Spleen (tissue), 11 donors: ENCODE data around the gene CXCL16. TPM values are rescaled to one million over a fixed set of nuclear protein-coding genes. Genes with fewer than 3 reads are reported as not detected.

ENCODE experiments used
- DNase-seq: peaks from one replicate; pipeline ENCODE4 v3.0.0-alpha.2; 2020
- H3K27ac ChIP-seq, 8 donors: fragments of 200-600 bp; sonication (generic) in 7 of 8; 1 replicate in 4 of 8; 2 replicates in 4 of 8; pipeline versions ENCODE4 v1.5.0 to v1.8.0; 2016 to 2021; ENCODE audit warnings: inconsistent platforms in 4 of 8, mild to moderate bottlenecking in 4 of 8, moderate library complexity in 1 of 8
- H3K27me3 ChIP-seq, 7 donors: fragments of 200-600 bp; sonication (generic) in 6 of 7; replicated peaks in 1 of 7; 1 replicate in 4 of 7; 2 replicates in 3 of 7; pipeline versions ENCODE4 v1.5.0 to v1.8.0; 2016 to 2021; ENCODE audit warnings: inconsistent platforms in 3 of 7, mild to moderate bottlenecking in 1 of 7
- H3K36me3 ChIP-seq, 6 donors: fragments of 200-600 bp; sonication (generic) in 5 of 6; 1 replicate in 4 of 6; 2 replicates in 2 of 6; pipeline versions ENCODE4 v1.5.0 to v1.8.0; 2016 to 2021; ENCODE audit warnings: inconsistent platforms in 2 of 6
- H3K4me1 ChIP-seq, 6 donors: fragments of 200-600 bp; sonication (generic) in 5 of 6; 1 replicate in 3 of 6; 2 replicates in 3 of 6; pipeline versions ENCODE4 v1.5.0 to v1.8.0; 2016 to 2021; ENCODE audit warnings: inconsistent platforms in 3 of 6
- H3K4me3 ChIP-seq, 8 donors: fragments of 200-600 bp; sonication (generic) in 7 of 8; 1 replicate in 4 of 8; 2 replicates in 4 of 8; pipeline versions ENCODE4 v1.5.0 to v1.8.0; 2016 to 2021; ENCODE audit warnings: inconsistent platforms in 4 of 8, mild to moderate bottlenecking in 4 of 8, moderate library complexity in 2 of 8
- H3K9me3 ChIP-seq, 8 donors: fragments of 200-600 bp; sonication (generic) in 7 of 8; 1 replicate in 4 of 8; 2 replicates in 4 of 8; pipeline versions ENCODE4 v1.5.0 to v1.8.0; 2016 to 2021; ENCODE audit warnings: inconsistent platforms in 4 of 8
- CTCF ChIP-seq, 11 experiments: fragments of 200-600 bp in 7 of 11; fragments of 450-650 bp in 4 of 11; sonication (generic) in 4 of 11; IDR thresholded peaks in 8 of 11; conservative IDR thresholded peaks in 3 of 11; 1 replicate in 7 of 11; 2 replicates in 4 of 11; pipeline versions ENCODE4 v1.4.0 to v1.8.0; 2016 to 2021; ENCODE audit warnings: antibody characterized with exemption in 11 of 11, inconsistent platforms in 4 of 11, mild to moderate bottlenecking in 1 of 11
- POLR2A ChIP-seq, 3 donors: fragments of 450-650 bp; IDR thresholded peaks; one replicate each; pipeline ENCODE4 v1.5.1; 2017; ENCODE audit warnings: antibody characterized with exemption in 3 of 3, mild to moderate bottlenecking in 1 of 3
- POLR2AphosphoS5 ChIP-seq, 3 donors: sonication (generic); formaldehyde crosslinking; IDR thresholded peaks; one replicate each; pipeline ENCODE4 v1.5.1; 2017; ENCODE audit warnings: antibody characterized with exemption in 3 of 3
- WGBS, 5 donors: extraction: QIAGEN DNeasy Blood & Tissue Kit in 3 of 5; methylation state at CpG; one replicate each; pipeline versions ENCODE4 v1.1.5 to v1.1.7; 2013 to 2018; 5-methylcytosine and 5-hydroxymethylcytosine counted together
- intact Hi-C: fragments of 100-400 bp; cut with DNase I; formaldehyde crosslinking; loops from one replicate; pipeline ENCODE4 v1.15.0; 2023; ENCODE audit warnings: low total_unique reads
- polyA plus RNA-seq, 3 donors: library from polyadenylated mRNA; stranded (reverse); fragments of 200-250 nt; gene quantifications; one replicate each; pipeline ENCODE4 v1.2.1, GENCODE V29; 2013
- total RNA-seq, 7 donors: library from RNA; depleted of rRNA in 3 of 7; stranded (reverse); fragments of >200 nt in 3 of 7; fragmentation: NEBNext Ultra II Directional in 4 of 7; extraction: Animal tissue kit (Norgen Biotek cat#: 25700) in 4 of 7; gene quantifications; one replicate each; pipeline versions ENCODE4 v1.1.0 to v1.2.1, GENCODE V29; 2016 to 2021
- donor health status: healthy with polysubstance abuse.
- donor health status: DM: no; HTN: no; CAD: no; lungs with moderate emphysema.
- donor health status: DM: no; HTN: no; CAD: no.
- donor health status: Bipolar disorder and iron deficiency.
- donor health status: healthy.
- donor health status: DM: no; HTN: no; CAD: no.
- donor health status: DM: yes; HTN: yes; CAD: no.

The CXCL16 gene
- total and polyA plus RNA-seq, 10 donors, result 11.5 to 104 (median 58.7) TPM

- WGBS, 5 donors, result 39 to 67% (median 53%) methylated on average over 3 of the region's 3 CpGs
- H3K4me3 ChIP-seq, result no peak overlapping the region
- H3K27ac ChIP-seq, result no peak overlapping the region
- H3K36me3 ChIP-seq, result no peaks in the 10 kb centered on the region
- DNase-seq, result peak; percentile 28
- H3K4me1 ChIP-seq, result peaks cover 9 to 27% (median 15%) of the 10 kb centered on the region in 6 donors
- no peaks in the 10 kb centered on the region for H3K9me3 ChIP-seq
- TF ChIP-seq POLR2A (IDR thresholded peaks at IDR 0.05) (no peak), POLR2AphosphoS5 (IDR thresholded peaks at IDR 0.05) (no peak), CTCF (IDR thresholded peaks at IDR 0.05 in 8 of 11, conservative IDR thresholded peaks at IDR 0.05 in 3 of 11) (no peak)
- intact Hi-C loops, result no loop called here
- peaks cover 0 to 54% (median 0%) of the 10 kb centered on the region in 7 donors for H3K27me3 ChIP-seq
Measured at GRCh38 chr17:4750606-4751005, 10.9 kb upstream of the CXCL16 start.

GRCh38 chr17:4748686-4749085, 9.0 kb upstream of the CXCL16 start:
- Histone ChIP-seq H3K27me3 (peaks cover 0 to 60% (median 3%) of the 10 kb centered on the region in 7 donors), H3K4me1 (peaks cover 9 to 39% (median 19%) of the 10 kb centered on the region in 6 donors), H3K9me3 (no peaks in the 10 kb centered on the region), H3K27ac (peak overlapping the region in 3 of 8 donors; percentile 66 to 74 (median 70)), H3K36me3 (no peaks in the 10 kb centered on the region), H3K4me3 (no peak overlapping the region)
- intact Hi-C loops, result no loop called here
- DNase-seq, result no peak
- 33 to 49% (median 39%) methylated on average over 4 of the region's 4 CpGs for WGBS, 5 donors
- TF ChIP-seq POLR2AphosphoS5 (IDR thresholded peaks at IDR 0.05) (no peak), CTCF (IDR thresholded peaks at IDR 0.05 in 8 of 11, conservative IDR thresholded peaks at IDR 0.05 in 3 of 11) (no peak), POLR2A (IDR thresholded peaks at IDR 0.05) (no peak)

GRCh38 chr17:4747847-4748246, 8.1 kb upstream of the CXCL16 start:
- Histone ChIP-seq H3K9me3 (no peaks in the 10 kb centered on the region), H3K27me3 (peaks cover 0 to 61% (median 3%) of the 10 kb centered on the region in 7 donors), H3K4me1 (peaks cover 9 to 39% (median 19%) of the 10 kb centered on the region in 6 donors), H3K4me3 (peak overlapping the region in 3 of 8 donors; percentile 0 to 43 (median 5)), H3K36me3 (no peaks in the 10 kb centered on the region), H3K27ac (peak overlapping the region in 7 of 8 donors; percentile 41 to 74 (median 63))
- intact Hi-C loops, result no loop called here
- TF ChIP-seq CTCF (IDR thresholded peaks at IDR 0.05 in 8 of 11, conservative IDR thresholded peaks at IDR 0.05 in 3 of 11) (no peak), POLR2AphosphoS5 (IDR thresholded peaks at IDR 0.05) (peak in 1 of 3 donors; percentile 74)
- no peak for DNase-seq
- WGBS, 5 donors, result 2 to 5% (median 3%) methylated on average over 5 of the region's 5 CpGs

- H3K27me3 ChIP-seq, result peaks cover 0 to 55% (median 3%) of the 10 kb centered on the region in 7 donors
- TF ChIP-seq POLR2A (IDR thresholded peaks at IDR 0.05), result no peak
- TF ChIP-seq POLR2AphosphoS5 (IDR thresholded peaks at IDR 0.05), result no peak
- no peak for TF ChIP-seq CTCF (IDR thresholded peaks at IDR 0.05 in 8 of 11, conservative IDR thresholded peaks at IDR 0.05 in 3 of 11)
- 19 to 33% (median 21%) methylated on average over 44 to 51 of the region's 51 CpGs for WGBS, 5 donors
Measured at GRCh38 chr17:4744999-4745969, 5.6 kb upstream of the CXCL16 start.

More at GRCh38 chr17:4744999-4745969, 5.6 kb upstream of the CXCL16 start:
- intact Hi-C loops, result no loop called here
- no peak for DNase-seq
- H3K27ac ChIP-seq, result no peak overlapping the region
- no peaks in the 10 kb centered on the region for H3K36me3 ChIP-seq
- H3K4me3 ChIP-seq, result no peak overlapping the region
- H3K4me1 ChIP-seq, result peaks cover 9 to 42% (median 20%) of the 10 kb centered on the region in 6 donors
- H3K9me3 ChIP-seq, result no peaks in the 10 kb centered on the region
